ENCODE measurements around the gene FNTB.

DNA sequence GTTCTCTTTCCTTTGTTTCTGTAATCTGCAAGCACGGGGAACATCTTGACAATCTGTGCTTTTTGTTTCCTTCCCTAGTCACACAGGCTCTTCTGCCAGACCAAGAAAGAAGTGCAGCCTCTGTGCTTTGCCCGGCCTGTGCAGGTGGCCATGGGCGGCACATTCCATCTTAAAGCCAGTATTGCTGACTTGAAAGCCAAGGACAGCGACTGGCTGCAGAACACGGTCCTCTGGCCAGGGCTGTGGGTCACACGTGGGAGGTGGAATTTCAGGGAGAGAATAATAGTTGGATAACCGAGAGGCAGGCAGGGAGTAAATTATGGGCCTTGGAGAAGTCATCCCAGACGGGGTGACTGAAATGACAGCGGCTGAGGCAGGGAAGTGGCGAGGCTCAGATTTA, 24.8 kb downstream of the FNTB start:
- TF ChIP-seq, protein P1, sequence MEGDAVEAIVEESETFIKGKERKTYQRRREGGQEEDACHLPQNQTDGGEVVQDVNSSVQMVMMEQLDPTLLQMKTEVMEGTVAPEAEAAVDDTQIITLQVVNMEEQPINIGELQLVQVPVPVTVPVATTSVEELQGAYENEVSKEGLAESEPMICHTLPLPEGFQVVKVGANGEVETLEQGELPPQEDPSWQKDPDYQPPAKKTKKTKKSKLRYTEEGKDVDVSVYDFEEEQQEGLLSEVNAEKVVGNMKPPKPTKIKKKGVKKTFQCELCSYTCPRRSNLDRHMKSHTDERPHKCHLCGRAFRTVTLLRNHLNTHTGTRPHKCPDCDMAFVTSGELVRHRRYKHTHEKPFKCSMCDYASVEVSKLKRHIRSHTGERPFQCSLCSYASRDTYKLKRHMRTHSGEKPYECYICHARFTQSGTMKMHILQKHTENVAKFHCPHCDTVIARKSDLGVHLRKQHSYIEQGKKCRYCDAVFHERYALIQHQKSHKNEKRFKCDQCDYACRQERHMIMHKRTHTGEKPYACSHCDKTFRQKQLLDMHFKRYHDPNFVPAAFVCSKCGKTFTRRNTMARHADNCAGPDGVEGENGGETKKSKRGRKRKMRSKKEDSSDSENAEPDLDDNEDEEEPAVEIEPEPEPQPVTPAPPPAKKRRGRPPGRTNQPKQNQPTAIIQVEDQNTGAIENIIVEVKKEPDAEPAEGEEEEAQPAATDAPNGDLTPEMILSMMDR (IDR thresholded peaks at IDR 0.05): no peak
- no peak for TF ChIP-seq POLR2A (IDR thresholded peaks at IDR 0.05)
